LoVo (cell line): ENCODE data around the gene HSF4.

Experiments
- DNase-seq: peaks from one replicate; pipeline ENCODE4 v3.0.0-alpha.2; 2016; ENCODE audit warnings: low spot score

Gene HSF4

GRCh38 chr16:67166598-67167168 is 2.1 kb downstream of the HSF4 start:
- DNase-seq = no peak

- no peak for DNase-seq
These were observed 3.0 kb downstream of the HSF4 start for GRCh38 chr16:67167588-67167987.

DNA sequence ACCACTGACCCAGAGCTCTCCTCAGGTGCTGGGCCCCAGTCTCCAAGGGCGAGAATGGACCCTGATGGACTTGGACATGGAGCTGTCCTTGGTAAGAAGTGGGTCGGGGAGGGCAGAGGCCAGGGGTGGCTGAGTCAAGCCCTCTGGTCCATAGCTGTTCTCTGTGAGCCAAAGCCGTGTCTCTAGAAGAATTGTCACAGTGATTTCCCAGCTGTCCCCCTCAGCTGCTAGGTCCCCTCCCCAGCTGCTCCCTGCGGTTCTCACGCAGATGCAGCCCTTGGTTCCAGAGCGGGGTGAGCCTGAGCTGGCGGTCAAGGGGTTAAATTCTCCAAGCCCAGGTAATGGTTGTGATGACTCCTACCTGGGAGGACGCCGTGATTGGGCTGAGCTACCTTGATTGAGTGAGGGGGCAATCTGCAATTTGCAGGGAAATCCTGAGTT is 4.5 kb downstream of the HSF4 start:
- no peak for DNase-seq

GRCh38 chr16:67169642-67170167 is 5.2 kb downstream of the HSF4 start:
- DNase-seq = no peak

- no peak for DNase-seq
These were observed 5.8 kb downstream of the HSF4 start, which contains the start of gene NOL3 for GRCh38 chr16:67170168-67170948. TSS of gene NOL3 (plus strand) at chr16:67170538.

DNA sequence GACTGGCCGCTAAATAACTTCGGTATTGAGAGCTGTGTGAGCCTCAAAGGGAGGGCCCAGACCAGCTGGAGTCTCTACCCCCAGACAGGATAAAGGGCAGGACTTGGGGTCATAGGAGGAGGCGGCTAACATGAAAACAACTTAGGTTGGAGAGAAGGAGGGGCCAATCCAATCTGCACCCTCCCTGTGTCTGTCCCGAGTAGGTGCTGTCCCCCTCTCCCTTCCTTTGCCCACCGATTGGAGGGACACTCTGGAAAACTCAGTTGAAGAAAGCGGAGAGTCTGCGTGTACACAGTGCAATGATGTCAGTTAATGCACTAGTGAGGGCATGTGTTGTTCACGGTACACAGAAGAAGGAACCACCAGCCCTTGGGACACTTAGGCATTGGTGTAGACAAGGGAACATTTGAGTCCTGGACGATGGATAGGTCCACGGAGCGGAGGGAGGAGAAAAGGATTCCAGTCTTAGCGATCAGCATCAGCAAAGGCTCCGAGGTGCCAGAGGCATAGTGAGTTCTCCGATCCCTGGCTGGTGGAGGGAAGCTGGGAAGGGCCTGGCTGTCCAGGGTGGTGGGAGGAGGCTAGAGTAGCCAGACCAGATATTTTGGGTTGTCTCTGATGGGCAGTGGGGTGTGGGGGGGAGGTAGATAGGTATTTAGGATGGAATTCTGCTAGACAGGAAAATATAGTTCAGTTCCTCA is 6.6 kb downstream of the HSF4 start:
- DNase-seq = no peak

DNA sequence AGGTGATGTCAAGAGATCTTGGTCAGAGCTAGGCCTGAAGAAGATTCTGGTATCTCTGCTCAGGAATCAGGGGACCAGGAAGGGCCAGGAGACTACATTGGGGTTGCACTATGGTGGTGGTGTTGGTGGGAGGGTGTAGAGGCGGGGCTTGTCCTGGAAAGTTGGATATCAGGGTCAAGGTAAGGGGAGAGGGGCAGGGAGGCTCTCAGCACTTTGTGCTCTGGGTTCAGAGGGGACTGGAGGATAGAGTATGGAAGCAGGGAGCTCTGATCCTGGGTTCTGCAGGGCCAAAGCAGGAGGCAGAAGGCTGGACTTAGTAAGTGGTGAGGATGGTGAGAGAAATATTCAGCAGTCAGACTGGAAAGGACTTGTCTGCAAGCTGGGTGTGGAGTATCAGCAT is 8.8 kb downstream of the HSF4 start:
- DNase-seq = no peak

DNA sequence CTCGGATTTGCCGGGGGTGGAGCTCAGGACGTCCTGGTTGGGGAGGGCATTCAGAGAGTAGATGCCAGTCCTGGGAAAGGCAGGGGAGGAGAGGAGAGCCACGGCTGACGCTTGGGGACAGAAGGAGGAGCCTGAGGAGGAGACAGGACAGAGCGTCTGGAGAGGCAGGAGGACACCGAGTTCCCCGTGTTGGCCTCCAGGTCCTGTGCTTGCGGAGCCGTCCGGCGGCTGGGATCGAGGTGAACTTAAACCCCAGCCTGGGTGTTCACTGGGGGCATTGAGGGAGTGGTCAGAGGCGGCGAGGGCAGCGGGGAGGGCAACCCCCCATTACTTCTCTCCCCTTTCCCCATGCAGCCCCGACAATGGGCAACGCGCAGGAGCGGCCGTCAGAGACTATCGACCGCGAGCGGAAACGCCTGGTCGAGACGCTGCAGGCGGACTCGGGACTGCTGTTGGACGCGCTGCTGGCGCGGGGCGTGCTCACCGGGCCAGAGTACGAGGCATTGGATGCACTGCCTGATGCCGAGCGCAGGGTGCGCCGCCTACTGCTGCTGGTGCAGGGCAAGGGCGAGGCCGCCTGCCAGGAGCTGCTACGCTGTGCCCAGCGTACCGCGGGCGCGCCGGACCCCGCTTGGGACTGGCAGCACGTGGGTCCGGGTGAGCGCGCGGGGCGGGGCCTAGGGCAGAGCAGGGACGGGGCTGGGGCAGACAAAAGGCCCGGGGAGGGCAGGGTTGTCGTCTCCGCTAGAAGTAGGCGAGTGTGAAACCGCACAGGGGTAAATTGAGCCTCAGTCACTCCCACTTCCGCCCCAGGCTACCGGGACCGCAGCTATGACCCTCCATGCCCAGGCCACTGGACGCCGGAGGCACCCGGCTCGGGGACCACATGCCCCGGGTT is 9.5 kb downstream of the HSF4 start:
- DNase-seq = peak; percentile 91

- DNase-seq = no peak
These were observed 10.2 kb downstream of the HSF4 start for GRCh38 chr16:67174706-67175231.

GRCh38 chr16:67176662-67177061 is 12.1 kb downstream of the HSF4 start:
- no peak for DNase-seq

GRCh38 chr16:67177743-67178699 is 13.5 kb downstream of the HSF4 start:
- DNase-seq = peak; percentile 91

- no peak for DNase-seq
These were observed 15.0 kb downstream of the HSF4 start for GRCh38 chr16:67179421-67180080.

DNA sequence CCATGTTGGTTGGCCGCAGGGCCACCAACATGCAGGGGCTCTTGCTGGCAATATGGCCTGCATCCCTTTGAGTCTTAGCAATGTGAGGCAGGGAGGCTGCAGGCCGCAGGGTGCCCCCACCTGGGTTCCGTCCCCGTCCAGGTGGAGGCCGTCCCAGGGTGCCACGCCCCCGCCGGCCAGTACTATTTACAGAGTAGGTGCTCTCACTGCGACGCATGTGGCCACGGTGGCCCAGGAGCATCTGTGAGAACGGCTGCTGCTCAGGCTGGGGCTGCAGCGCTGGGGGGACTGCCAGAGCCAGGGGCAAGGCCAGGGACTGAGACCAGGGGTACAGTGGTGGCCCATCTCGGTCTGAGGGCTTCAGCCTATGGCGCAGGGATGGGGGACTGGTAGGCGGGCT is 15.6 kb downstream of the HSF4 start:
- no peak for DNase-seq

- DNase-seq = no peak
These were observed 16.8 kb downstream of the HSF4 start for GRCh38 chr16:67181346-67181745.

- DNase-seq = no peak
These were observed 17.7 kb downstream of the HSF4 start for GRCh38 chr16:67182288-67182687.

GRCh38 chr16:67183284-67183626 is 18.7 kb downstream of the HSF4 start:
- no peak for DNase-seq

DNA sequence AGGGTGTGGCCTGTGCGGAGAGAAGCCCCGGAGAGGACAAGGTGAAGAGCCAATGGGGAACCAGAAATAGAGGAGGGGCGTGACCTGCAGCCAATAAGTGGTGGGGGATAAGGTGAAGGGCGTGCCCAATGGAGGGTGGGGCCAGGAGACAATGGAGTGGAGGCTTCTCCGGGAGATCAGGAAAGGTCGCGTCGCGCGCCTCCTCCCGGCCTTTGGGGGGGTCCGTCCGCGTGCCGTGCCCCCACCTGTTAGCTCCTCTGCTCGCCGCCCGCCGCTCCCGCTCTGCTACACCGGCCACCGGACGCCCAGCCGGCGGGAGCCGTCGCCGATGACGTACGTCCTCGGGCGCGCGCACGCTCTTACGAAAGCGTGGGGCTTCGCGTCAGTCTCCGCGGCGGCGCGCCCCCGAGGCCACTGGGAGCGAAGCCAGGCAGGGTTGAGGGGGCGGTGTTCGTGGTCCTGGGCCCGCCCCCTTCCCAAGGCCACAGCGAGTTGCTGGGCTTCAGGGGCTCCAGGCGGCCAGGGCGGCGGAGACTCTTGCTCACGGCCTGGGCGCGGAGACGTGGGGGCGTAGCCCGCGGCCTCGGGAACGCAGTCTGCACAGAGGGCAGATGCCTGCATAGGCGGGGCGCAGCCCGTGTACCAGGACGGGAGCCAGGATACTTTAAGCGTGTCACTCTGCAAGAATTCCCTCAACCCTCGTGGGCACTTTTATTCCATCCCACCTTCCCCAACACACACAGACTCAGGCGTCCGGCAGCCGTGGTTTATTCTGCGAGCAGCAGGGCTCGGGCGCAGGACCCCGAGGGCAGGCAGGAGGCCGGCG is 19.3 kb downstream of the HSF4 start, which contains the start of gene MATCAP1:
Gene MATCAP1, minus strand, starts transcription at position 337 of the 826 bp plus-strand sequence. CDS start 3,353 bp downstream, outside the sequence.
- peak; percentile 97 for DNase-seq

GRCh38 chr16:67184453-67184994 is 20.0 kb downstream of the HSF4 start:
- DNase-seq = no peak
